CD4-positive, alpha-beta T cell (primary cell): ENCODE data around the gene CDC25A. TPM values are rescaled to one million over a fixed set of nuclear protein-coding genes. Genes with fewer than 3 reads are reported as not detected.

ENCODE experiments used
- ATAC-seq: fragments of 200-7000 bp; cut with Tn5 transposase; one replicate; pipeline ENCODE4 v1.10.0; 2022; ENCODE audit warnings: mild to moderate bottlenecking; ENCODE audit not compliant: poor library complexity
- CTCF ChIA-PET: fragments of 350-600 bp; sonication (Branson Sonifier 250); formaldehyde crosslinking; loops from one replicate; lab custom pipeline; 2021; ENCODE audit warnings: antibody characterized with exemption, inconsistent platforms; lab: Charles Lee
- POLR2A ChIA-PET: fragments of 350-600 bp; sonication (Branson Sonifier 250); formaldehyde crosslinking; loops from one replicate; lab custom pipeline; 2021; ENCODE audit warnings: antibody characterized with exemption, inconsistent platforms; lab: Charles Lee
- DNase-seq, 14 experiments: peaks; one replicate each; pipeline ENCODE4 v3.0.0-alpha.2; 2013 to 2020; ENCODE audit warnings: mixed read lengths in 2 of 14
- H3K27ac ChIP-seq, 2 donors: one replicate each; pipeline versions ENCODE4 v1.5.1 to v1.7.0; 2013; ENCODE audit warnings: low read length in 2 of 2, low read depth in 1 of 2, mild to moderate bottlenecking in 1 of 2
- H3K27me3 ChIP-seq, 2 experiments: 1 replicate in 1 of 2; 2 replicates in 1 of 2; pipeline versions ENCODE4 v1.6.1 to v1.7.0; 2013; ENCODE audit warnings: low read length in 2 of 2, control low read depth in 1 of 2, mild to moderate bottlenecking in 1 of 2, moderate library complexity in 1 of 2; ENCODE audit not compliant: insufficient read depth in 2 of 2, control insufficient read depth in 1 of 2
- H3K36me3 ChIP-seq: one replicate; pipeline ENCODE4 v1.6.1; 2013; ENCODE audit warnings: low read length, control low read depth; ENCODE audit not compliant: insufficient read depth
- H3K4me1 ChIP-seq: one replicate; pipeline ENCODE4 v1.6.1; 2013; ENCODE audit warnings: low read length, control low read depth; ENCODE audit not compliant: insufficient read depth
- H3K4me3 ChIP-seq: one replicate; pipeline ENCODE4 v1.5.1; 2013; ENCODE audit warnings: mild to moderate bottlenecking, low read length, moderate library complexity
- H3K9me3 ChIP-seq, 2 experiments: 1 replicate in 1 of 2; 2 replicates in 1 of 2; pipeline versions ENCODE4 v1.6.1 to v1.7.0; 2013; ENCODE audit warnings: low read length in 2 of 2, mild to moderate bottlenecking in 2 of 2, control low read depth in 1 of 2, moderate library complexity in 1 of 2; ENCODE audit not compliant: control insufficient read depth in 1 of 2, insufficient read depth in 1 of 2
- H3K27ac Mint-ChIP-seq: one replicate; pipeline ENCODE4 v1.8.0; 2020; ENCODE audit warnings: mixed read lengths
- H3K27me3 Mint-ChIP-seq: one replicate; pipeline ENCODE4 v1.8.0; 2021; ENCODE audit warnings: mixed read lengths
- H3K36me3 Mint-ChIP-seq: one replicate; pipeline ENCODE4 v1.8.0; 2021; ENCODE audit warnings: low read depth, mixed read lengths
- H3K4me1 Mint-ChIP-seq: one replicate; pipeline ENCODE4 v1.8.0; 2021; ENCODE audit warnings: low read depth, mixed read lengths
- H3K4me3 Mint-ChIP-seq: one replicate; pipeline ENCODE4 v1.8.0; 2020; ENCODE audit warnings: mild to moderate bottlenecking, mixed read lengths
- H3K9me3 Mint-ChIP-seq: one replicate; pipeline ENCODE4 v1.8.0; 2020; ENCODE audit warnings: mixed read lengths
- intact Hi-C, 2 experiments: fragments of 100-400 bp; cut with DNase I in 1 of 2; cut with micrococcal nuclease in 1 of 2; formaldehyde crosslinking; loops; one replicate each; pipeline versions ENCODE4 v1.15.1 to v1.9.0; 2023 to 2025; cut with DNase I, micrococcal nuclease
- total RNA-seq, 174 experiments: library from RNA in 2 of 174; stranded (reverse) in 2 of 174; gene quantifications; one replicate each; pipeline ENCODE4 v1.2.3 and lab custom pipeline; 2021 to 2026
- TF ChIP-seq, protein P1 (sequence below): fragments of 200-600 bp; IDR thresholded peaks from one replicate; pipeline ENCODE4 v1.8.0; 2022; ENCODE audit warnings: antibody characterized with exemption, mild to moderate bottlenecking

CDC25A gene
- total RNA-seq, 2 experiments from 2014 or later, result 0.14 TPM; not detected in 1

DNA sequence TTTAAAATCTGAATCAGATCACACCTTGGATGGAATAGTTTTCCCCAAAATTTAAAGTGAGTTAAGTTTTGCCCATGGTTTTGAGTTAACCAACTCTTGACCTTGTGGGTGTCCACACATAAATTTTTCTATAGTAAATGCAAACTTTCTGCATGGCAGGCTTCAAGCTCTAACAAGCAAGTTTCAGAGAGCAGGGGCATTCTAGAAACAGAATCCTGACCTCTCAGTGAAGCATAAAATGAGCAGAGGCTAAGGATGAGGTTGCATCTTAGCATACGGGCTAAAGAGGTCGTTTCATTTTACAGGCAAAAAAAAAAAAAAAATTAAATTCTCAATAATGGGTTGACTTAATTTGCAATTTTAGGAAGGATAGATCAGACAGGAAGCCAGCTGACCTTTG is 32.1 kb downstream of the CDC25A start:
- Mint-ChIP-seq H3K4me1 (no peaks in the 10 kb centered on the region), H3K36me3 (no peaks in the 10 kb centered on the region), H3K9me3 (no peaks in the 10 kb centered on the region), H3K27me3 (no peaks in the 10 kb centered on the region), H3K27ac (no peak overlapping the region), H3K4me3 (no peak overlapping the region)
- no peak overlapping the region for H3K4me3 ChIP-seq
- no peak overlapping the region for H3K27ac ChIP-seq
- ATAC-seq, result no peak
- intact Hi-C loops, result no loop called here
- TF ChIP-seq, protein P1, sequence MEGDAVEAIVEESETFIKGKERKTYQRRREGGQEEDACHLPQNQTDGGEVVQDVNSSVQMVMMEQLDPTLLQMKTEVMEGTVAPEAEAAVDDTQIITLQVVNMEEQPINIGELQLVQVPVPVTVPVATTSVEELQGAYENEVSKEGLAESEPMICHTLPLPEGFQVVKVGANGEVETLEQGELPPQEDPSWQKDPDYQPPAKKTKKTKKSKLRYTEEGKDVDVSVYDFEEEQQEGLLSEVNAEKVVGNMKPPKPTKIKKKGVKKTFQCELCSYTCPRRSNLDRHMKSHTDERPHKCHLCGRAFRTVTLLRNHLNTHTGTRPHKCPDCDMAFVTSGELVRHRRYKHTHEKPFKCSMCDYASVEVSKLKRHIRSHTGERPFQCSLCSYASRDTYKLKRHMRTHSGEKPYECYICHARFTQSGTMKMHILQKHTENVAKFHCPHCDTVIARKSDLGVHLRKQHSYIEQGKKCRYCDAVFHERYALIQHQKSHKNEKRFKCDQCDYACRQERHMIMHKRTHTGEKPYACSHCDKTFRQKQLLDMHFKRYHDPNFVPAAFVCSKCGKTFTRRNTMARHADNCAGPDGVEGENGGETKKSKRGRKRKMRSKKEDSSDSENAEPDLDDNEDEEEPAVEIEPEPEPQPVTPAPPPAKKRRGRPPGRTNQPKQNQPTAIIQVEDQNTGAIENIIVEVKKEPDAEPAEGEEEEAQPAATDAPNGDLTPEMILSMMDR, result no peak
- DNase-seq, result no peak
- ChIA-PET POLR2A (interaction anchor here (0.6 kb wide), 1 partner anchor 104 kb away, joined by 5 read pairs; no protein-coding TSS in a partner anchor), CTCF (interaction anchor here (0.5 kb wide), 1 partner anchor 8 kb away, joined by 4 read pairs; no protein-coding TSS in a partner anchor)
- no peaks in the 10 kb centered on the region for H3K9me3 ChIP-seq
- H3K4me1 ChIP-seq, result no peaks in the 10 kb centered on the region
- no peaks in the 10 kb centered on the region for H3K36me3 ChIP-seq
- no peaks in the 10 kb centered on the region for H3K27me3 ChIP-seq

DNA sequence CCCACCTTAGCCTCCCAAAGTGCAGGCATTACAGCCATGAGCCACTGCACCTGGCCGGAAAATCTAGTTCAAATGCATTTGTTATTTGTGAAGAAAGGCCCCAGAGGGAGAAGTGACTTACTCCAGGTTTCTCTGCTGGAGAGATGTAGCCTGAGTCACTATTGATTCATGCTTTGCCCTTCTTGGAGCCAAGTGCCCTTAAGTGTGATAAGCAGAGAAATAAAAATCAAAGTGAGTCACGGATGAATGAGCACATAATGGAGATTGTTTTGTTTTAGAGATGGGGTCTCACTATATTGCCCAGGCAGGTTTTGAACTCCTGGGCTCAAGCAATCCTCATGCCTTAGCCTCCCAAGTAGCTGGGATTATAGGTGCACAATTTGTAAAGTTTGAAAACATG is 33.1 kb downstream of the CDC25A start:
- Histone ChIP-seq H3K36me3 (no peaks in the 10 kb centered on the region), H3K4me3 (no peak overlapping the region), H3K4me1 (no peaks in the 10 kb centered on the region), H3K27ac (no peak overlapping the region), H3K27me3 (no peaks in the 10 kb centered on the region), H3K9me3 (no peaks in the 10 kb centered on the region)
- ATAC-seq, result no peak
- H3K4me3 Mint-ChIP-seq, result no peak overlapping the region
- no peaks in the 10 kb centered on the region for H3K9me3 Mint-ChIP-seq
- H3K27me3 Mint-ChIP-seq, result no peaks in the 10 kb centered on the region
- TF ChIP-seq, protein P1, result no peak
- no peaks in the 10 kb centered on the region for H3K36me3 Mint-ChIP-seq
- no peaks in the 10 kb centered on the region for H3K4me1 Mint-ChIP-seq
- POLR2A ChIA-PET, result no interaction called here
- intact Hi-C loops, result no loop called here
- CTCF ChIA-PET, result no interaction called here
- DNase-seq, result no peak
- no peak overlapping the region for H3K27ac Mint-ChIP-seq

DNA sequence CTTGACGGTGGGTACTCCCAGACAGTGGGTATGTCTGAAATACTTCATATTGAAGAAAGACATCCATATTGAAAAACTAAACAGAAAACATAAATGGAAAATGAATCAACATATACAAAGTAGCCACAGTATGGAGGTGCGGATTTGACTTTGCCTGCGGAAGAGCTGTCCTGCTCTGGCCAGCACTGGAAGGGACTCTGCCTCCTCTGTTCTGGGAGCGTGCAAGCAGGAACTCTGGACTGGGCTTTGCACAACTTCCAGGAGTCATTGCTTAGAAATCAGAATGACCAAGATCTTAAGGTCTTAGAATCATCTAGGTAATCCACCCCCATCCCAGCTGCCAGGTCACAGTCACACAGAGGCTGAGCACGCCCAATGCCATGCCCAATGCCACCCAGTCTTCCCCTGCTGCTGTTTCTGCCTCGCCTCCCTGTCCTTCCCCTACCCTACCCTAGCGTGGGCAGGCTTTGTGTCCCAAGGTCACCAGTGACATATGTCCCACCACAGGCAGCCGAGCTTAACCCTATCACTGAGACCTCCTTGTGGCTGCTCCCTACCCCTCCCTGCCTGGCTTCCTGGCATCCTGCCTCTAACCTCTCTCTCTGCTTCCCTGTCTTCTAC is 36.3 kb downstream of the CDC25A start:
- POLR2A ChIA-PET, result interaction anchor here (1.0 kb wide), 1 partner anchor 162 kb away, joined by 4 read pairs; no protein-coding TSS in a partner anchor
- H3K4me1 ChIP-seq, result no peaks in the 10 kb centered on the region
- Mint-ChIP-seq H3K36me3 (no peaks in the 10 kb centered on the region), H3K9me3 (no peaks in the 10 kb centered on the region), H3K27me3 (no peaks in the 10 kb centered on the region), H3K4me3 (no peak overlapping the region), H3K4me1 (no peaks in the 10 kb centered on the region), H3K27ac (no peak overlapping the region)
- intact Hi-C loops, result loop anchor here (1.0 to 5.0 kb wide), 4 partner anchors 160 to 330 kb away; no protein-coding TSS in a partner anchor
- CTCF ChIA-PET, result interaction anchor here (0.7 kb wide), 1 partner anchor 162 kb away, joined by 3 read pairs; no protein-coding TSS in a partner anchor
- ATAC-seq (no peak), DNase-seq (no peak)
- no peak overlapping the region for H3K27ac ChIP-seq
- no peaks in the 10 kb centered on the region for H3K36me3 ChIP-seq
- H3K4me3 ChIP-seq, result no peak overlapping the region
- H3K9me3 ChIP-seq, result no peaks in the 10 kb centered on the region
- TF ChIP-seq, protein P1, result no peak
- H3K27me3 ChIP-seq, result no peaks in the 10 kb centered on the region
